Measurements from ENCODE around the gene SRGAP3.

The SRGAP3 gene

DNA sequence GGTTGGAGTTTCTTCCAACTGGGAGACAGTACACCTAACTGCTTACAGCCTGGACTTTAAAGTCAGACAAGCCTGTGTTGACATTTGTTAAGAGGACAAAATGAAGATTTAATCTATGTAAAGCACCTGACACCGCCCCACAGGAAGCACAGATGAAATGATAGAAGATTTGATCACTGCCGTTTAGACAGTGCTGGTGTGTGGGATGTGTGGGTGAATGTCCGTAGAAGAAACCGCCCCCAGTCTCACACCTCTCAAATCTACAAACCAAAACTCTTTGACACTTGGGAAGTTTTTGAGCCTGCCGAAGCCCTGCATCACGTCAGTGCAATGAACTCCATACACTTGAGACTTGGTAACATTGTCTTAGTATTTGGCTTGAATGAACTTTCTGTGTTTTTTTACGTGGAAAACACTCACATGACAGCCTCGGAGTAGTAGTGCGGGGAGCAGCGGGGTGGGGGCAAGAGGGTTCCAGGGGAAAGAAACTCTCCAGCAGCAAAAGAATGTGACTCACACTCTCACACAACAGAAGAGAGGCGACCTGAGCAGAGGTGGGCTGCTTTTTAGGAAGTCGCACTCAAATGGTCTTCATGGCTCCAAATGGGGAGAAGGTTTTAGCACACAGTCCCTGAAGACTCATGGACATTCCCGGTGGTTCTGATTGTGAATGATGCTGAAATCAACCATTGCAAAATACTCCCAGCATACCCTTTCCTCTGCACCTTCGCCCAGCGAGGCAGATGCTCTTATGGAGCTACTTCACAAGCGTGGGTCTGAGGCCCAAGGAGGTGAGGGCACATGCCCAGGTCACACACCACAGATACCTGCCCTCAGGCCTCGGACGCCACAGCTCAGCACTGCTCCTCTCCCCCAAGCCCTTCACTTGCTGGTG is 79.2 kb downstream of the SRGAP3 start:
- Histone ChIP-seq H3K4me3 (ENCODE audit: low read length in 2 of 2) (no peak overlapping the region), H3K9ac (ENCODE audit: low read depth in 1 of 2, low read length in 2 of 2) (no peak overlapping the region), H3K36me3 (ENCODE audit: control insufficient read depth in 2 of 2, insufficient read depth in 2 of 2, low read length in 2 of 2) (no peaks in the 10 kb centered on the region), H3K4me1 (ENCODE audit: control insufficient read depth in 2 of 2, insufficient read depth in 2 of 2, low read length in 2 of 2) (peaks cover 0 to 5% of the 10 kb centered on the region in 2 donors), H3K9me3 (ENCODE audit: control insufficient read depth in 2 of 2, low read length in 2 of 2) (no peaks in the 10 kb centered on the region), H3K27ac (ENCODE audit: low read depth in 2 of 2, low read length in 2 of 2) (no peak overlapping the region), H3K27me3 (ENCODE audit: control insufficient read depth in 2 of 2, insufficient read depth in 2 of 2, low read length in 2 of 2) (no peaks in the 10 kb centered on the region)

DNA sequence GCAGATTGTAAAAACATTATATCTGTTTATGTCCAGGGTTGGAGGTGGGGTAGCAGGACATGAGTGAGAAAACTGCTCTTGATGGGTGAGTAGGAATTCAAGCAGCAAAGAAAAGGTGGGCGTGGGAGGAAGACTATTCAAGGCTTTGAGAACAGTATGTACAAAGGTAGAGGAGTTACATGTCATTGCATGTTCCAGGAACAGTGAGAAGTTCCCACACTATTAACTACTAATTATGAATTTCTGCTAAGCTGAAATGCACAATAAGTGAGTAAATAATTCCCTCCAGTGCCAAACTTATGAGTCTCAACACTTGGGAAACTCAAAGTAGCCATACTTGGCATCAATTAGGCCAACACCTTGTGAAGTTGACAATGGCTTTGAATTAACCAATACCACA is 80.1 kb downstream of the SRGAP3 start:
- Histone ChIP-seq H3K9me3 (ENCODE audit: control insufficient read depth in 2 of 2, low read length in 2 of 2) (no peaks in the 10 kb centered on the region), H3K4me3 (ENCODE audit: low read length in 2 of 2) (no peak overlapping the region), H3K27ac (ENCODE audit: low read depth in 2 of 2, low read length in 2 of 2) (no peak overlapping the region), H3K27me3 (ENCODE audit: control insufficient read depth in 2 of 2, insufficient read depth in 2 of 2, low read length in 2 of 2) (no peaks in the 10 kb centered on the region), H3K36me3 (ENCODE audit: control insufficient read depth in 2 of 2, insufficient read depth in 2 of 2, low read length in 2 of 2) (no peaks in the 10 kb centered on the region), H3K9ac (ENCODE audit: low read depth in 1 of 2, low read length in 2 of 2) (no peak overlapping the region), H3K4me1 (ENCODE audit: control insufficient read depth in 2 of 2, insufficient read depth in 2 of 2, low read length in 2 of 2) (peaks cover 0 to 5% of the 10 kb centered on the region in 2 donors)

GRCh38 chr3:9168241-9168741 is 81.2 kb downstream of the SRGAP3 start:
- H3K4me1 ChIP-seq (ENCODE audit: control insufficient read depth in 2 of 2, insufficient read depth in 2 of 2, low read length in 2 of 2) = peaks cover 0 to 5% of the 10 kb centered on the region in 2 donors
- H3K36me3 ChIP-seq (ENCODE audit: control insufficient read depth in 2 of 2, insufficient read depth in 2 of 2, low read length in 2 of 2) = no peaks in the 10 kb centered on the region
- no peak overlapping the region for H3K27ac ChIP-seq (ENCODE audit: low read depth in 2 of 2, low read length in 2 of 2)
- H3K9ac ChIP-seq (ENCODE audit: low read depth in 1 of 2, low read length in 2 of 2) = no peak overlapping the region
- no peak overlapping the region for H3K4me3 ChIP-seq (ENCODE audit: low read length in 2 of 2)
- no peaks in the 10 kb centered on the region for H3K9me3 ChIP-seq (ENCODE audit: control insufficient read depth in 2 of 2, low read length in 2 of 2)
- no peaks in the 10 kb centered on the region for H3K27me3 ChIP-seq (ENCODE audit: control insufficient read depth in 2 of 2, insufficient read depth in 2 of 2, low read length in 2 of 2)

DNA sequence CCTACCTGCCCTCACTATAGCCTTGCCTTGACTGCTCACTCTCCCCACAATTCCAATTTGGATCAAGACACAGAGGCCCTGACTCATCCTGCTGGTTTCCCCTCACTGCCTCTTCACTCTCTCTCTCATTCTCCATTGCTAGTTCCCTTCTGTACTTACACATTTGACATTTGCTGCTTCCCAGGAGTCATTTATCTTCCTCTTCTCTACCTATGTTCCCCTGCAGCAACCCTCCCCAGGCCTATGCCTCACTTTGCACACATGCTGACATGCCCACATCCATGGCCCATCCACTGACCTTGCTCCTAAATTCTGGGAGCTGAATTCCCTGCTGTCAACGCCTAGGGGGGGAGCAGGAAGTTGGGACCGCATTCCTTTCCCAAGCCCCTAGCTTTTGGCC is 82.2 kb downstream of the SRGAP3 start:
- Histone ChIP-seq H3K36me3 (ENCODE audit: control insufficient read depth in 2 of 2, insufficient read depth in 2 of 2, low read length in 2 of 2) (no peaks in the 10 kb centered on the region), H3K9ac (ENCODE audit: low read depth in 1 of 2, low read length in 2 of 2) (no peak overlapping the region), H3K27ac (ENCODE audit: low read depth in 2 of 2, low read length in 2 of 2) (no peak overlapping the region), H3K9me3 (ENCODE audit: control insufficient read depth in 2 of 2, low read length in 2 of 2) (no peaks in the 10 kb centered on the region), H3K4me3 (ENCODE audit: low read length in 2 of 2) (no peak overlapping the region), H3K27me3 (ENCODE audit: control insufficient read depth in 2 of 2, insufficient read depth in 2 of 2, low read length in 2 of 2) (no peaks in the 10 kb centered on the region), H3K4me1 (ENCODE audit: control insufficient read depth in 2 of 2, insufficient read depth in 2 of 2, low read length in 2 of 2) (peaks cover 0 to 5% of the 10 kb centered on the region in 2 donors)

GRCh38 chr3:9165421-9165820 is 84.0 kb downstream of the SRGAP3 start:
- no peaks in the 10 kb centered on the region for H3K36me3 ChIP-seq (ENCODE audit: control insufficient read depth in 2 of 2, insufficient read depth in 2 of 2, low read length in 2 of 2)
- no peaks in the 10 kb centered on the region for H3K9me3 ChIP-seq (ENCODE audit: control insufficient read depth in 2 of 2, low read length in 2 of 2)
- no peaks in the 10 kb centered on the region for H3K27me3 ChIP-seq (ENCODE audit: control insufficient read depth in 2 of 2, insufficient read depth in 2 of 2, low read length in 2 of 2)
- no peak overlapping the region for H3K4me3 ChIP-seq (ENCODE audit: low read length in 2 of 2)
- no peak overlapping the region for H3K27ac ChIP-seq (ENCODE audit: low read depth in 2 of 2, low read length in 2 of 2)
- H3K4me1 ChIP-seq (ENCODE audit: control insufficient read depth in 2 of 2, insufficient read depth in 2 of 2, low read length in 2 of 2) = peaks cover 0 to 5% of the 10 kb centered on the region in 2 donors
- no peak overlapping the region for H3K9ac ChIP-seq (ENCODE audit: low read depth in 1 of 2, low read length in 2 of 2)

- Histone ChIP-seq H3K27ac (ENCODE audit: low read depth in 2 of 2, low read length in 2 of 2) (no peak overlapping the region), H3K27me3 (ENCODE audit: control insufficient read depth in 2 of 2, insufficient read depth in 2 of 2, low read length in 2 of 2) (no peaks in the 10 kb centered on the region), H3K36me3 (ENCODE audit: control insufficient read depth in 2 of 2, insufficient read depth in 2 of 2, low read length in 2 of 2) (no peaks in the 10 kb centered on the region), H3K4me1 (ENCODE audit: control insufficient read depth in 2 of 2, insufficient read depth in 2 of 2, low read length in 2 of 2) (no peaks in the 10 kb centered on the region), H3K4me3 (ENCODE audit: low read length in 2 of 2) (no peak overlapping the region), H3K9ac (ENCODE audit: low read depth in 1 of 2, low read length in 2 of 2) (no peak overlapping the region), H3K9me3 (ENCODE audit: control insufficient read depth in 2 of 2, low read length in 2 of 2) (no peaks in the 10 kb centered on the region)
These were observed 86.2 kb downstream of the SRGAP3 start for GRCh38 chr3:9163289-9163688.

DNA sequence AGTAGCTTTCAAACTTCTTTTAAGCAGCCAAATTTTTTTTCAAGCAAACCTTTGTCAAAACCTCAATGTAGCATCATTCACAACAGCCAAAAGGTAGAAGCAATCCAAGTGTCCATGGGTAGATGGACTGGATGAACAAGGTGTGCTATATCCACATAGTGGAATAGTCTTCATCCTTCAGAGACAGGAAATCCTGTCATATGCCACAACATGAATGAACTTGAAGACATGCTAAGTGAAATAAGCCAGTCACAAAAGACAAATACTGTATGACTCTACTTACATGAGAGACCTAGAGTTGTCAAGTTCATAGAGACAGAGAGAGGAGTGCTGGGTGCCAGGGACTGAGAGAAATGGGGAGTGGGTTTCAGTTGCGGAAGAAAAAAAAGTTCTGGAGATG is 87.6 kb downstream of the SRGAP3 start:
- Histone ChIP-seq H3K4me3 (ENCODE audit: low read length in 2 of 2) (no peak overlapping the region), H3K4me1 (ENCODE audit: control insufficient read depth in 2 of 2, insufficient read depth in 2 of 2, low read length in 2 of 2) (no peaks in the 10 kb centered on the region), H3K36me3 (ENCODE audit: control insufficient read depth in 2 of 2, insufficient read depth in 2 of 2, low read length in 2 of 2) (no peaks in the 10 kb centered on the region), H3K27ac (ENCODE audit: low read depth in 2 of 2, low read length in 2 of 2) (no peak overlapping the region), H3K27me3 (ENCODE audit: control insufficient read depth in 2 of 2, insufficient read depth in 2 of 2, low read length in 2 of 2) (no peaks in the 10 kb centered on the region), H3K9ac (ENCODE audit: low read depth in 1 of 2, low read length in 2 of 2) (no peak overlapping the region), H3K9me3 (ENCODE audit: control insufficient read depth in 2 of 2, low read length in 2 of 2) (no peaks in the 10 kb centered on the region)

- Histone ChIP-seq H3K4me1 (ENCODE audit: control insufficient read depth in 2 of 2, insufficient read depth in 2 of 2, low read length in 2 of 2) (no peaks in the 10 kb centered on the region), H3K27me3 (ENCODE audit: control insufficient read depth in 2 of 2, insufficient read depth in 2 of 2, low read length in 2 of 2) (no peaks in the 10 kb centered on the region), H3K36me3 (ENCODE audit: control insufficient read depth in 2 of 2, insufficient read depth in 2 of 2, low read length in 2 of 2) (no peaks in the 10 kb centered on the region), H3K9ac (ENCODE audit: low read depth in 1 of 2, low read length in 2 of 2) (no peak overlapping the region), H3K27ac (ENCODE audit: low read depth in 2 of 2, low read length in 2 of 2) (no peak overlapping the region), H3K9me3 (ENCODE audit: control insufficient read depth in 2 of 2, low read length in 2 of 2) (no peaks in the 10 kb centered on the region), H3K4me3 (ENCODE audit: low read length in 2 of 2) (no peak overlapping the region)
These were observed 88.1 kb downstream of the SRGAP3 start for GRCh38 chr3:9161298-9161697.

DNA sequence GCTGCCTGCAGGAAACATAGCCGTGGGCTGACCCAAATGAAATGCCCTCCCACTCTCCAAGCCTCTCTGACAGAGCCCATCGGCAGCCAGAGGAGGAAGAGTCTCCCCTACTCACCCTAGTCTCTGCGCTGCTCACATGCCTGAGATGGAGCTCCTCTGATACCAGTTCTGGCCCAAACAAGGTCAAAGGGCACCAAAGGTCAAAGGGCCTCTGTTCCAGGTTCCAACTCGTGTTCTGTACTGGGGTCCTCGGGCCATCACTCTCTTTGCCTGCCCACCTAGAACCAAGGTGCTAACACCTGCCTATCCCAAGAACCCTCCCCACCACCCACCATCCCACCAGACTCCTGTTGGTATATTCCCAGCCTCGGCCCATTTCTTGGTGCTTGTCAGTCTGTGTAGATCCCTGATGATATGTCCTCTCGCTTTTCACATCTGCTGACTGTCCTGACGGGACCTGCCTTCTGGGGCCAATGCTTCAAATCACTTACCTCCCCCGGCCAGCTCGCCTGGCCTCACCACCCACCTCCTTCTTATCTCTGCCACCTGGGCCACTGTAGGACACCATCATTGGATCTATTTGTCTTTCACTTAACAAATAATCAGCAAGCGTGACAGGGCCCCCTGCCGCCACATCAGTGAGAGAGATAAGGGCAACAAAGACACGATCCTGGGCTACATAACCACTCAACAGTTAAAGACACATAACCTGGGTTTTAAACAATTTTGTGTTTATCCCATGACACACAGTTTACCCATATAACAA is 90.4 kb downstream of the SRGAP3 start:
- Histone ChIP-seq H3K27me3 (ENCODE audit: control insufficient read depth in 2 of 2, insufficient read depth in 2 of 2, low read length in 2 of 2) (no peaks in the 10 kb centered on the region), H3K9ac (ENCODE audit: low read depth in 1 of 2, low read length in 2 of 2) (no peak overlapping the region), H3K36me3 (ENCODE audit: control insufficient read depth in 2 of 2, insufficient read depth in 2 of 2, low read length in 2 of 2) (no peaks in the 10 kb centered on the region)

GRCh38 chr3:9157651-9158362 is 91.6 kb downstream of the SRGAP3 start:
- Histone ChIP-seq H3K36me3 (ENCODE audit: control insufficient read depth in 2 of 2, insufficient read depth in 2 of 2, low read length in 2 of 2) (no peaks in the 10 kb centered on the region), H3K9me3 (ENCODE audit: control insufficient read depth in 2 of 2, low read length in 2 of 2) (no peaks in the 10 kb centered on the region), H3K27me3 (ENCODE audit: control insufficient read depth in 2 of 2, insufficient read depth in 2 of 2, low read length in 2 of 2) (no peaks in the 10 kb centered on the region), H3K4me3 (ENCODE audit: low read length in 2 of 2) (no peak overlapping the region), H3K27ac (ENCODE audit: low read depth in 2 of 2, low read length in 2 of 2) (no peak overlapping the region), H3K9ac (ENCODE audit: low read depth in 1 of 2, low read length in 2 of 2) (no peak overlapping the region), H3K4me1 (ENCODE audit: control insufficient read depth in 2 of 2, insufficient read depth in 2 of 2, low read length in 2 of 2) (no peaks in the 10 kb centered on the region)

More for the DNA sequence above, 90.4 kb downstream of the SRGAP3 start:
- Histone ChIP-seq H3K4me3 (ENCODE audit: low read length in 2 of 2) (no peak overlapping the region), H3K9me3 (ENCODE audit: control insufficient read depth in 2 of 2, low read length in 2 of 2) (no peaks in the 10 kb centered on the region), H3K4me1 (ENCODE audit: control insufficient read depth in 2 of 2, insufficient read depth in 2 of 2, low read length in 2 of 2) (no peaks in the 10 kb centered on the region), H3K27ac (ENCODE audit: low read depth in 2 of 2, low read length in 2 of 2) (no peak overlapping the region)

Measured in mucosa of rectum (tissue), 2 donors.